Heart right ventricle (tissue), 16 donors: ENCODE measurements around the gene MMP10. TPM values are rescaled to one million over a fixed set of nuclear protein-coding genes. Genes with fewer than 3 reads are reported as not detected.
A peak's percentile ranks its signal among the peaks of the same experiment; 100 is the strongest.

ENCODE experiments used
- ATAC-seq, 8 donors: fragments of 200-7000 bp; cut with Tn5 transposase; one replicate each; pipeline ENCODE4 v1.9.1; 2020; ENCODE audit warnings: mild to moderate bottlenecking in 8 of 8, moderate library complexity in 8 of 8, moderate number of reproducible peaks in 1 of 8
- DNase-seq, 2 donors: peaks; one replicate each; pipeline ENCODE4 v3.0.0-alpha.2; 2020
- H3K27ac ChIP-seq, 10 donors: fragments of 200-600 bp; sonication (generic) in 2 of 10; one replicate each; pipeline versions ENCODE4 v1.5.0 to v1.8.0; 2020 to 2022; ENCODE audit warnings: mild to moderate bottlenecking in 3 of 10
- H3K27me3 ChIP-seq, 7 donors: fragments of 200-600 bp; one replicate each; pipeline ENCODE4 v1.8.0; 2021 to 2022; ENCODE audit warnings: mild to moderate bottlenecking in 2 of 7
- H3K36me3 ChIP-seq, 9 donors: fragments of 200-600 bp; sonication (generic) in 1 of 9; one replicate each; pipeline versions ENCODE4 v1.5.0 to v1.8.0; 2020 to 2022; ENCODE audit warnings: mild to moderate bottlenecking in 2 of 9
- H3K4me1 ChIP-seq, 9 donors: fragments of 200-600 bp; sonication (generic) in 1 of 9; one replicate each; pipeline versions ENCODE4 v1.5.0 to v1.8.0; 2020 to 2022; ENCODE audit warnings: mild to moderate bottlenecking in 4 of 9
- H3K4me3 ChIP-seq, 10 donors: fragments of 200-600 bp; sonication (generic) in 2 of 10; one replicate each; pipeline versions ENCODE4 v1.5.0 to v1.8.0; 2020 to 2022; ENCODE audit warnings: mild to moderate bottlenecking in 7 of 10, moderate library complexity in 2 of 10
- H3K9me3 ChIP-seq, 11 donors: fragments of 200-600 bp in 10 of 11; sonication (generic) in 2 of 11; one replicate each; pipeline versions ENCODE4 v1.5.0 to v1.8.0; 2013 to 2022; ENCODE audit warnings: mild to moderate bottlenecking in 2 of 11, control low read depth in 1 of 11, moderate library complexity in 1 of 11
- WGBS, 2 donors: extraction: QIAGEN DNeasy Blood & Tissue Kit; methylation state at CpG; one replicate each; pipeline ENCODE4 v1.1.7; 2013; ENCODE audit warnings: inconsistent platforms in 1 of 2; 5-methylcytosine and 5-hydroxymethylcytosine counted together
- intact Hi-C, 10 donors: fragments of 100-400 bp; cut with DNase I; formaldehyde crosslinking; loops; one replicate each; pipeline versions ENCODE4 v1.11.1 to v1.14.2; 2022
- polyA plus RNA-seq, 2 donors: library from polyadenylated mRNA; stranded (reverse); fragments of 200-250 nt; gene quantifications; one replicate each; pipeline ENCODE4 v1.2.3, GENCODE V29; 2013
- total RNA-seq, 10 donors: library from RNA; stranded (reverse); fragmentation: NEBNext Ultra II Directional in 3 of 10; extraction: Animal tissue kit (Norgen Biotek cat#: 25700) in 3 of 10; gene quantifications; one replicate each; pipeline versions ENCODE4 v1.2.1 to v1.2.4, GENCODE V29; 2021 to 2023
- TF ChIP-seq, protein P1 (sequence below), 9 donors: fragments of 200-600 bp; sonication (generic) in 2 of 9; IDR thresholded peaks; one replicate each; pipeline versions ENCODE4 v1.5.0 to v1.8.0; 2021 to 2022; ENCODE audit warnings: antibody characterized with exemption in 9 of 9, mild to moderate bottlenecking in 5 of 9, moderate library complexity in 1 of 9
- donor health status: Arrhythmogenic right ventricular cardiomyopathy.
- donor health status: ischemic (EF 13 %, LVEDD 7.1; RV severe dilation, severe dysfunction).
- donor health status: healthy with polysubstance abuse.
- donor health status: DM: no; HTN: yes; CAD: no.
- donor health status: DM: no; HTN: no; CAD: no.
- donor health status: ischemic (EF 25% LVEDD 6.9; RV normal size, moderate dysfunction).
- donor health status: ischemic (EF 25% LVEDD 5.7; RV mildly dilated, moderate dysfunction).
- donor health status: healthy.
- donor health status: DM: yes; HTN: yes; CAD: no.
- donor health status: Ischemic cardiomyopathy.
- donor health status: ischemic (EF 35%, LVEDD 5.7; RV mildly dilated, moderate dysfunction).
- donor health status: nonischemic (EF 11% LVEDD 7.7; RV severe dilation, severe dysfunction).
- donor health status: DM: yes; HTN: yes; CAD: no.
- donor health status: PGD.
- donor health status: ischemic (EF 29% LVEDD 5.4; RV normal size, mild dysfunction).
- donor health status: nonischemic (EF 23%, LVEDD 6.1; RV moderate dilation, normal function).

The MMP10 gene
- total and polyA plus RNA-seq, 12 donors: not detected

DNA sequence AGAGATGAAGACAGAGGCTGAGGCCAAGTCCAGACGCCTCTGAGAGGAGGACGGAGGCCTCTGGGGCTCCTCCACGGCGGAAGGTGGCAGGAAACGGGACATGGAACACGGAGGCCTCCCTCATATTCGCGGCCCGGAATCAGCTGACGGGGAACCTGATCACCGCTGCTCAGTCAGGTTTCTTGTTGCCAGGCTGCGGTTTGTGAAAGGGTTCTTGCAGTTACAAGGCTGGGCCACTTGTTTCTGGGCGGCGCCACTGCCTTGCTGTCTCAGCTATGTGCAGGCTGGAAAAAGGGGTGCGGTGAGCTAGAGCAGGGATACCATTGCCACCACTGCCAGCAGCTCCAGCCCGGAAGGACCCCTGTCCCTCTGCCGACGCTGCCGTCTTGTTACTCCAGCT is 27.5 kb upstream of the MMP10 start:
- Histone ChIP-seq H3K4me1 (no peaks in the 10 kb centered on the region), H3K27ac (no peak overlapping the region), H3K27me3 (peaks cover 0 to 10% (median 0%) of the 10 kb centered on the region in 7 donors), H3K36me3 (no peaks in the 10 kb centered on the region), H3K9me3 (no peaks in the 10 kb centered on the region), H3K4me3 (no peak overlapping the region)
- intact Hi-C loops: no loop called here
- TF ChIP-seq, protein P1, sequence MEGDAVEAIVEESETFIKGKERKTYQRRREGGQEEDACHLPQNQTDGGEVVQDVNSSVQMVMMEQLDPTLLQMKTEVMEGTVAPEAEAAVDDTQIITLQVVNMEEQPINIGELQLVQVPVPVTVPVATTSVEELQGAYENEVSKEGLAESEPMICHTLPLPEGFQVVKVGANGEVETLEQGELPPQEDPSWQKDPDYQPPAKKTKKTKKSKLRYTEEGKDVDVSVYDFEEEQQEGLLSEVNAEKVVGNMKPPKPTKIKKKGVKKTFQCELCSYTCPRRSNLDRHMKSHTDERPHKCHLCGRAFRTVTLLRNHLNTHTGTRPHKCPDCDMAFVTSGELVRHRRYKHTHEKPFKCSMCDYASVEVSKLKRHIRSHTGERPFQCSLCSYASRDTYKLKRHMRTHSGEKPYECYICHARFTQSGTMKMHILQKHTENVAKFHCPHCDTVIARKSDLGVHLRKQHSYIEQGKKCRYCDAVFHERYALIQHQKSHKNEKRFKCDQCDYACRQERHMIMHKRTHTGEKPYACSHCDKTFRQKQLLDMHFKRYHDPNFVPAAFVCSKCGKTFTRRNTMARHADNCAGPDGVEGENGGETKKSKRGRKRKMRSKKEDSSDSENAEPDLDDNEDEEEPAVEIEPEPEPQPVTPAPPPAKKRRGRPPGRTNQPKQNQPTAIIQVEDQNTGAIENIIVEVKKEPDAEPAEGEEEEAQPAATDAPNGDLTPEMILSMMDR (IDR thresholded peaks at IDR 0.05): peak in 1 of 9 donors; percentile 16
- DNase-seq: peak in 1 of 2 donors; percentile 10
- ATAC-seq: peak in 1 of 8 donors; percentile 14
- 55 to 56% methylated on average over 19 of the region's 19 CpGs for WGBS, 2 donors

DNA sequence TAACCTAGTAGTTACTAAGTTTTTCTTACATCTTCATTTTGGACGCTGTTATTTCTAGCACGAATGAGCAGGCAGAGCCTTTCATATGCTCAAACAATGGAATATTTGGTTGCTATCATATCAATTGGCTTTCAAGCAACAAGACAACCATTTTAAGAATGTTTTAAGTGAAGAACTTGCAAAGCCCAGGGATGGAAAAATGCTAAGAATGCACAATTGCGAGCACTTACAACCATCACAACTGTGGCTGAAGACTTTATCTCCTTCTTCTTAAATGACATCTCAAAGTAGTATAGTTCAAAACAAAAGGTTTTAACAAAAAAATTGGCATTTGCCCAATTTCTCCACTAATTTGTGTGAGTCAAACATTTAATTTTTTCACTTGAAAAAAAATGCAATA is 25.9 kb upstream of the MMP10 start:
- no peak for ATAC-seq
- TF ChIP-seq, protein P1 (IDR thresholded peaks at IDR 0.05): no peak
- Histone ChIP-seq H3K27me3 (peaks cover 0 to 10% (median 0%) of the 10 kb centered on the region in 7 donors), H3K27ac (no peak overlapping the region), H3K36me3 (no peaks in the 10 kb centered on the region), H3K4me3 (no peak overlapping the region), H3K4me1 (no peaks in the 10 kb centered on the region), H3K9me3 (no peaks in the 10 kb centered on the region)
- 51 to 64% methylated on average over 3 of the region's 3 CpGs for WGBS, 2 donors
- no peak for DNase-seq
- intact Hi-C loops: no loop called here

DNA sequence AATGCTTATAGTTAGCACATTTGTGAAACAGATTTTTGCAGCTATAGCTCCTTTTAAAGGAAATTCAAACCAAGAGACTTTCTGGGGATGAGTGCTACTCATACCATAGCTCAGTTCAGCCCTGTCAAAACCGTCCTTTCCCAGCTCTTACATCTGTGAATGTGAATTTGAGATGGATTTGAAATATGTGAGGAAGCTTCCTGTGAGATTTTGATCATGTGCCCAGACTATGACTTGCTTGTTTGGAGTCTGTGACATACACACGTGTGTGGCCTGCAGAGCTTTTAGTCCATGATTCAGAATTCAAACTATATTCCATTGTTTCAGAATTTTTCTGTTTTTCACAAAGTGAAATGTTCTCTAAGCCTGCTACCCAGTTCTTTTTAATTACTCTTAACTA is 21.9 kb upstream of the MMP10 start:
- H3K4me3 ChIP-seq: no peak overlapping the region
- TF ChIP-seq, protein P1 (IDR thresholded peaks at IDR 0.05): no peak
- no peak for DNase-seq
- peaks cover 0 to 2% (median 0%) of the 10 kb centered on the region in 11 donors for H3K9me3 ChIP-seq
- no peak overlapping the region for H3K27ac ChIP-seq
- intact Hi-C loops: no loop called here
- peak in 2 of 8 donors; percentile 52 to 54 for ATAC-seq
- H3K27me3 ChIP-seq: peaks cover 0 to 2% (median 0%) of the 10 kb centered on the region in 7 donors
- WGBS, 2 donors: 26 to 35% methylated on average over 2 of the region's 2 CpGs
- no peaks in the 10 kb centered on the region for H3K36me3 ChIP-seq
- peaks cover 0 to 7% (median 0%) of the 10 kb centered on the region in 9 donors for H3K4me1 ChIP-seq

DNA sequence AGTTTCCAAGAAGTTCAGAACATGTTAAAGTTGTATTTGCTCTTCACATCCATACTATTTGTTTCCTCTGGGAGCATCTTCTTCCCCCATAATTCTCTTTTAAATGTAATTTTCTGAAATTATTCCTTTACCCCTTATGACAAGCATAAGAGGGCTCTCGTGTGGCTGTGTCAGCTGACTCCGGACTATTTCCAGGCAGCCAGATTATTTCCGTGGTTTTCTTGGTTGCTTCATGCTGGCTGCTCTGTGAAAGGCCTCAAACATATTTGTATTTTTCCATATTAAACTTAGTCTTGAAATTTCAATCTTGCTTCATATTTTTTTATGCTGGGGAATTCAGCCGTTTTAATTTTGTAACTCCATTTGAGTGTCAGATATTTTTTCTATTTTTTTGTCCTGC is 20.3 kb upstream of the MMP10 start:
- no peak for ATAC-seq
- Histone ChIP-seq H3K4me3 (no peak overlapping the region), H3K27me3 (no peaks in the 10 kb centered on the region), H3K27ac (no peak overlapping the region), H3K36me3 (no peaks in the 10 kb centered on the region), H3K9me3 (peaks cover 0 to 2% (median 0%) of the 10 kb centered on the region in 11 donors), H3K4me1 (peaks cover 0 to 7% (median 0%) of the 10 kb centered on the region in 9 donors)
- TF ChIP-seq, protein P1 (IDR thresholded peaks at IDR 0.05): no peak
- 74 to 79% methylated on average over 4 of the region's 4 CpGs for WGBS, 2 donors
- DNase-seq: no peak
- intact Hi-C loops: no loop called here
